Spinal cord (tissue), 10 donors: ENCODE results near the gene PIK3R5. TPM values are rescaled to one million over a fixed set of nuclear protein-coding genes. Genes with fewer than 3 reads are reported as not detected.

ENCODE experiments used
- DNase-seq, 6 donors: peaks; one replicate each; pipeline versions ENCODE4 v3.0.0 to v3.0.0-alpha.2; 2013 to 2015; ENCODE audit warnings: low spot score in 6 of 6, low read depth in 4 of 6
- H3K27ac ChIP-seq: one replicate; pipeline ENCODE4 v1.5.1; 2013; ENCODE audit warnings: low read depth, low read length, control low read depth
- H3K27me3 ChIP-seq: one replicate; pipeline ENCODE4 v1.6.1; 2013; ENCODE audit warnings: low read length; ENCODE audit not compliant: control insufficient read depth, insufficient read depth
- H3K36me3 ChIP-seq: one replicate; pipeline ENCODE4 v1.6.1; 2013; ENCODE audit warnings: low read length; ENCODE audit not compliant: control insufficient read depth, insufficient read depth
- H3K4me1 ChIP-seq: one replicate; pipeline ENCODE4 v1.6.1; 2013; ENCODE audit warnings: low read length; ENCODE audit not compliant: control insufficient read depth, insufficient read depth
- H3K4me3 ChIP-seq: one replicate; pipeline ENCODE4 v1.5.1; 2013; ENCODE audit warnings: low read depth, low read length, control low read depth
- H3K9me3 ChIP-seq: one replicate; pipeline ENCODE4 v1.6.1; 2013; ENCODE audit warnings: low read length; ENCODE audit not compliant: control insufficient read depth, insufficient read depth
- WGBS: methylation state at CpG from one replicate; pipeline ENCODE4 v1.1.5; 2013; ENCODE audit warnings: missing lambda C conversion rate; ENCODE audit not compliant: insufficient coverage; 5-methylcytosine and 5-hydroxymethylcytosine counted together
- polyA plus RNA-seq, 2 donors: library from polyadenylated mRNA; unstranded; fragments of 120-200 nt; gene quantifications; one replicate each; pipeline ENCODE4 v1.2.1, GENCODE V29; 2013; ENCODE audit not compliant: insufficient read length in 2 of 2
- total RNA-seq, 2 donors: library from RNA; depleted of rRNA in 1 of 2; stranded (reverse); fragments of 120-200 nt in 1 of 2; fragments of >200 nt in 1 of 2; gene quantifications; one replicate each; pipeline versions ENCODE4 v1.2.3 to v1.2.4, GENCODE V29; 2013 to 2014
- donor health status: healthy.

Gene PIK3R5
- total and polyA plus RNA-seq, 4 donors = 2.5 to 3.3 (median 2.7) TPM

- Histone ChIP-seq H3K27me3 (no peaks in the 10 kb centered on the region), H3K27ac (no peak overlapping the region), H3K36me3 (no peaks in the 10 kb centered on the region), H3K9me3 (no peaks in the 10 kb centered on the region), H3K4me3 (no peak overlapping the region), H3K4me1 (peaks cover 4% of the 10 kb centered on the region)
- no peak for DNase-seq
- WGBS = 83% methylated on average over 2 of the region's 4 CpGs
Observed at GRCh38 chr17:8841844-8842243, 123.7 kb downstream of the PIK3R5 start.

- Histone ChIP-seq H3K36me3 (no peaks in the 10 kb centered on the region), H3K27ac (no peak overlapping the region), H3K9me3 (no peaks in the 10 kb centered on the region), H3K4me3 (no peak overlapping the region), H3K4me1 (peaks cover 4% of the 10 kb centered on the region), H3K27me3 (no peaks in the 10 kb centered on the region)
- 42% methylated on average over 6 of the region's 11 CpGs for WGBS
- DNase-seq = no peak
Observed at GRCh38 chr17:8839410-8839935, 126.0 kb downstream of the PIK3R5 start.

GRCh38 chr17:8838551-8839095, 126.9 kb downstream of the PIK3R5 start:
- H3K27me3 ChIP-seq = no peaks in the 10 kb centered on the region
- no peaks in the 10 kb centered on the region for H3K36me3 ChIP-seq
- no peak overlapping the region for H3K4me3 ChIP-seq
- H3K27ac ChIP-seq = no peak overlapping the region
- peaks cover 4% of the 10 kb centered on the region for H3K4me1 ChIP-seq
- H3K9me3 ChIP-seq = no peaks in the 10 kb centered on the region
- 96% methylated on average over 11 of the region's 12 CpGs for WGBS
- no peak for DNase-seq

GRCh38 chr17:8837563-8838075, 127.9 kb downstream of the PIK3R5 start:
- no peak overlapping the region for H3K27ac ChIP-seq
- H3K9me3 ChIP-seq = no peaks in the 10 kb centered on the region
- no peak overlapping the region for H3K4me3 ChIP-seq
- DNase-seq = no peak
- no peaks in the 10 kb centered on the region for H3K36me3 ChIP-seq
- WGBS = 54% methylated on average over 8 of the region's 8 CpGs
- peaks cover 9% of the 10 kb centered on the region for H3K4me1 ChIP-seq
- H3K27me3 ChIP-seq = peaks cover 4% of the 10 kb centered on the region

GRCh38 chr17:8836821-8837562, 128.5 kb downstream of the PIK3R5 start:
- no peaks in the 10 kb centered on the region for H3K9me3 ChIP-seq
- no peak for DNase-seq
- H3K4me1 ChIP-seq = peaks cover 11% of the 10 kb centered on the region
- H3K4me3 ChIP-seq = no peak overlapping the region
- H3K36me3 ChIP-seq = no peaks in the 10 kb centered on the region
- peaks cover 6% of the 10 kb centered on the region for H3K27me3 ChIP-seq
- WGBS = 76% methylated on average over 12 of the region's 15 CpGs
- no peak overlapping the region for H3K27ac ChIP-seq

GRCh38 chr17:8835631-8836364, 129.7 kb downstream of the PIK3R5 start:
- no peak for DNase-seq
- WGBS = 89% methylated on average over 6 of the region's 6 CpGs

GRCh38 chr17:8835106-8835505, 130.4 kb downstream of the PIK3R5 start:
- WGBS = 92% methylated on average over 14 of the region's 14 CpGs
- H3K36me3 ChIP-seq = no peaks in the 10 kb centered on the region
- no peak for DNase-seq
- peaks cover 11% of the 10 kb centered on the region for H3K4me1 ChIP-seq
- H3K27me3 ChIP-seq = peaks cover 6% of the 10 kb centered on the region
- H3K27ac ChIP-seq = no peak overlapping the region
- H3K4me3 ChIP-seq = no peak overlapping the region
- no peaks in the 10 kb centered on the region for H3K9me3 ChIP-seq

More at GRCh38 chr17:8835631-8836364, 129.7 kb downstream of the PIK3R5 start:
- peaks cover 6% of the 10 kb centered on the region for H3K27me3 ChIP-seq
- H3K9me3 ChIP-seq = no peaks in the 10 kb centered on the region
- H3K36me3 ChIP-seq = no peaks in the 10 kb centered on the region
- H3K4me3 ChIP-seq = no peak overlapping the region
- H3K27ac ChIP-seq = no peak overlapping the region
- peaks cover 11% of the 10 kb centered on the region for H3K4me1 ChIP-seq

- no peak overlapping the region for H3K4me3 ChIP-seq
- no peaks in the 10 kb centered on the region for H3K9me3 ChIP-seq
- no peak for DNase-seq
- peaks cover 7% of the 10 kb centered on the region for H3K4me1 ChIP-seq
- H3K27me3 ChIP-seq = peaks cover 6% of the 10 kb centered on the region
- H3K27ac ChIP-seq = no peak overlapping the region
- H3K36me3 ChIP-seq = peaks cover 4% of the 10 kb centered on the region
- WGBS = 25% methylated on average over 33 of the region's 33 CpGs
Observed at GRCh38 chr17:8832711-8833352, 132.7 kb downstream of the PIK3R5 start.

- Histone ChIP-seq H3K4me3 (no peak overlapping the region), H3K4me1 (peaks cover 7% of the 10 kb centered on the region), H3K27me3 (peaks cover 6% of the 10 kb centered on the region), H3K9me3 (no peaks in the 10 kb centered on the region), H3K27ac (no peak overlapping the region), H3K36me3 (peaks cover 4% of the 10 kb centered on the region)
- 98% methylated on average over 6 of the region's 7 CpGs for WGBS
- DNase-seq = no peak
Observed at GRCh38 chr17:8831234-8831849, 134.2 kb downstream of the PIK3R5 start.
